Vagina (tissue), 2 donors: Measurements from ENCODE around the gene SLC30A4.
A peak's percentile ranks its signal among the peaks of the same experiment; 100 is the strongest.

Source experiments
- CTCF ChIP-seq, 3 experiments: fragments of 450-650 bp in 2 of 3; fragments of 200-600 bp in 1 of 3; sonication (generic) in 1 of 3; IDR thresholded peaks; one replicate each; pipeline ENCODE4 v1.5.1; 2017 to 2019; ENCODE audit warnings: antibody characterized with exemption in 3 of 3, mild to moderate bottlenecking in 2 of 3, moderate library complexity in 2 of 3
- POLR2AphosphoS5 ChIP-seq, 2 donors: sonication (generic); formaldehyde crosslinking; IDR thresholded peaks; one replicate each; pipeline ENCODE4 v1.9.0; 2017; ENCODE audit warnings: antibody characterized with exemption in 2 of 2, mild to moderate bottlenecking in 2 of 2, low read depth in 1 of 2; ENCODE audit not compliant: insufficient read depth in 1 of 2

- TF ChIP-seq POLR2AphosphoS5 (IDR thresholded peaks at IDR 0.05; ENCODE audit: insufficient read depth in 1 of 2, low read depth in 1 of 2) (peak in 1 of 2 donors; percentile 19), CTCF (IDR thresholded peaks at IDR 0.05) (no peak)
These were observed 72.4 kb downstream of the SLC30A4 start for GRCh38 chr15:45449916-45450867.
